ENCODE data around the gene FAM187B.
"Not testable (repeated sequence)": the region's sequence is repeated elsewhere in the genome, so short reads cannot be mapped to it uniquely, and the experiment has no call there.

FAM187B gene

GRCh38 chr19:35231956-35232645 is 3.6 kb upstream of the FAM187B start:
- DNase-seq: no peak

DNA sequence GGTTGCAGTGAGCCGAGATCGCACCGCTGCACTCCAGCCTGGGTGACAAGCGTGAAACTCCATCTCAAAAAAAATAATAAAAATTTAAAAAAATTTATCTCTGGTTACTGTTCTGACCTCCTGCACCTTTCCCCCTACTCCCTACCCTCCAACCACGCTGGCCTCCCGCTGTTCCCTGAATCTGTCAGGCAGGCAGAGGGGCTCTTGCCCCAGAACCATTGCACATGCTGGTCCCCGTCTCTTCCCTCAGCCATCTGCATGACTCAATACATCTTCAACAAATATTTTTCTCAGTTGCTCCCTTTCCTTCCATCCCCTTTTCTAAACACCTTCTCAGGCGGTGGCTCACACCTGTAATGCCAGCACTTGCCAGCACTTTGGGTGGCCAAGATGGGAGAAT is 1.1 kb upstream of the FAM187B start:
- DNase-seq: no peak

DNA sequence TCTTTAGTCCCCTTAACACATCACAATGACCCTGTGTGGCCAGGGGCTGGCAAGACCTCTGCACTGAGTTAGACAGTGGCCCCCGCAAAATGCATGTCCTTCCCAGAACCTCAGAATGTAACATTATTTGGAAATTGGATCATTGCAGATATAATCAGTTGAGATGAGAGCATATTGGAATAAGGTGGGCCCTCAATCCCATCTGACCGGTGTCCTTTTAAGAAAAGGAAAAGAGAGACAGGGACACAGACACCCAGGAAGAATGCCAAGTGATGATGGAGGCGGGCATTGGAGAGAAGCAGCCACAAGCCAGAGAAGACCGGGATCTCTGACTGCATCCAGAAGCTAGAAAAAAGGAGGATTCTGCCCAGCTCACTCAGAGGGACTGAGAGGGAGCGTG is 1.8 kb downstream of the FAM187B start:
- DNase-seq: no peak

DNA sequence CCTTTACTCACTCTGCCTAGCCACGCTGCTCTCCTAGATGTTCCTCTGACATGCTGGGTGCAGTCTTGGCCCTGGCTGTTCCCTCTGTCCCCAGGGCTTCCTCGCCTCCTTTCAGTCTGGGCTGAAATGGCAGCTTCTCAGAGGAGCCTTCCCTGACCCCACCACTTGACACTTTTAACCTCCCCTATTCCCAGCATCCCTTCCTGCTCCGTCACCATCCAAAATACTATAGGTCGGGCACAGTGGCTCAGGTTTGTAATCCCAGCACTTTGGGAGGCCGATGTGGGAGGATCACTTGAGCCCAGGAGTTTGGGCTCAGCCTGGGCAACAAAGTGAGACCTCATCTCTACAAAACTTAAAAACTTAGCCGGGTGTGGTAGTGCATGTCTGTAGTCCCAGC is 2.6 kb downstream of the FAM187B start:
- DNase-seq: no peak

GRCh38 chr19:35224681-35225571 is 3.6 kb downstream of the FAM187B start:
- no peak for DNase-seq

- DNase-seq: no peak
These were observed 4.6 kb downstream of the FAM187B start for GRCh38 chr19:35223862-35224505.

DNA sequence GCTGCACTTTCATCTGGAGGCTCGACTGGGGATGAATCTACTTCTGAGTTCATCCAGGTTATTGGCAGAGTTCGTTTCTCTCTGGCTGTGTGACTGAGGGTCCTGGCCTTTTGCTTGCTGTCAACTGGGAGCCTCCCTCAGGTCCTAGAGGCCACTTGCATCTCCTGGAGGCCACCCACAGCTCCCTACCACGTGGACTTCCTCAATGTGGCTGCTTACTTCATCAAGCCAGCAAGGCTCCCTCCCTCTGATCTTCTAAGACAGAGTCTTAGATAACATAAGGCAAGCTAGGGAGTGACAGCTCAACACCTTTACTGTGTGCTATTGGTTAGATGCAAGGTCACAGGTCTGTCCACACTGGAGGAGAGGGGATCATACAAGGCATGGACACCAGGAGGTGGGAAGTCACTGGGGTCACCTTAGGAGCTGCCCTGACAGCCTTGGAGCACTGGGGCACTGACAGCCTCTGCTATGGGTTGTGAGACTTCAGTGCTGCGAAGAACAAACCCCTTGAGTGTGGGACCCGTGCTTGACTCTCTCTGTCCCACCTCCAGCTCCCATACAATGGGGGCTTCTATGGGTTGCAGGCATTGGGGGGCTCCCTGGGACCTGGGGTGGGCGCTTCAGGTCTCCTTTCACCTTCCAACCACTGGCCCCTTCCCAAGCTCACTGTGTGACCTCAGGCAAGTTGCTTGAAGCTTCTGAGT is 5.3 kb downstream of the FAM187B start:
- DNase-seq: no peak

- no peak for DNase-seq
These were observed 6.0 kb downstream of the FAM187B start for GRCh38 chr19:35222373-35223015.

- not testable (repeated sequence) for DNase-seq
These were observed 7.5 kb downstream of the FAM187B start for GRCh38 chr19:35220973-35221590.

DNA sequence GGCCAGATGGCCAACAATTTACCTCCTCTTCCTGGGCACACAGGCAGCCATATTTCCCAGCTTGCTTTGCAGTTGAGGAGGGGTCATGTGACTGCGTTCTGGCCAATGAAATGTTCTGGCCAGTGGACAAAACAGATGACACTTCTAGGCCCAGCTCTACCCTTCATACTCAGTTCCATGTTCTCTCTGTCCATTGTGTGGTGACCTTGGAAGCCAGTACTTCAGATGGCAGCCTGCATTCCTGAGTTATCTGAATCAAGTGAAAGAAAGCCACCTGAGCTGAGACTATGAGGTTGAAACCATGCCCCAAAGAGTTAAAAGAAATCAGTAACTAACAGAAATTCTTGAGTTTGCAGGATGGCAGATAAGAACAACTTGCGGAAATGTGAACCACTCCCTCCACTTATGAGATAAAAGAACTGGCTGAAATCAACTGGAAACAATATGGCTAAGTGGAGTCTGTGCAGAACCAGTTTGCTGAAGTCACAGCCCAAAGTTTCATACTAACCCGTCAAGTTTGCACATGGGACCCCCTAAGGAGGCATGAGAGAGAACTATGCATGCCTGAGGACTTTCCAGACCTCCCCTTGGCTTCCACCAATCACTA is 8.1 kb downstream of the FAM187B start:
- DNase-seq: no peak

GRCh38 chr19:35219008-35219407 is 9.5 kb downstream of the FAM187B start:
- no peak for DNase-seq

DNA sequence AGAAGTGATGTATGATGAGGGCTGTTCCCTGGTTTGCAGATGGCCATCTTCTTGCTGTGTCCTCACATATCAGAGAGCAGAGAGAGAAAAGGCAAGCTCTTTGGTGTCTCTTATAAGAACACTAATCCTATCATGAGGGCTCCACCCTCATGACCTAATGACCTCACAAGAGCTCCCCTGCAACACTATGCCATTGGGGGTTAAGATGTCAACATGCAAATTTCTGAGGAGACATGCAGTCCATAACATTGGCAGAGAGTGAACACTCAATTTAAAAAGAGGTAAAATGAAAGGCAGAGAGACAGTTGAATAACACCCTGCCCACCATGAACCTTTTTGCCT is 10.9 kb downstream of the FAM187B start:
- DNase-seq: no peak

DNA sequence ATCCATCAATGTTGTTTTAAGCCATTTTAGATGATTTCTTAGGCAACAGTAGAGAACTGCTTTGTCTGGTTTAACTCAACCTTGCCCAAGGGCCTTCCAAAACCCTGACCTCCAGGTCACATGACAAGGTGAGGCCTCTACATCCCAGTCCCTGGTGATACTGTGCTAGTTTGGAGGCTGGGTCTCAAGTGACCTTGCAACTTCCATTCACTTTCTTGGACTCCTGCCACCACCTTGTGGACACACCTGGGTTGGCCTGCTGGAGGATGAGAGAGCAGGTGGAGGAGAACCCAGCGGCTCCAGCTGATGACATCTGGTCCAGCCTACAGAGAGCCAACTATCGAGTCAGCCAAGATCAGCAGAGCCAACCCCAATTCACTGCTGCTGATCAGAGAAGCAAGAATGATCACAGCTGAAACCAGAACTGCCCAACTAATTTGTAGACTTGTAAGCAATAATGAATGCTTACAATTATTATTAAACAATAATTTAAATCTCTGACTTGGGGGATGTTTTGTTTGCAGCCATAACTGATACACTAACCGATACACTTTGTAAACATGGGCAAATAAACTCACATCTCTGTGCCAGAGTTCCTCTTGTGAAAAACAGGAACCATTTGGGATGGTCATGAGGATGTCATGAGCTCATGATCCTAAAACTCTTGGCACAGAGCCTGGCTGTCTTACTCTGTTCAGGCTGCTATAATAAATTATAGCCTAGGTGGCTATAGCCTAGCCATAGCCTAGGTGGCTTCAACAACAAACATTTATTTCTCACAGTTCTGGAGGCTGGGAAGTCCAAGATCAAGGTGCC is 11.5 kb downstream of the FAM187B start:
- DNase-seq: peak; percentile 32 to 34

DNA sequence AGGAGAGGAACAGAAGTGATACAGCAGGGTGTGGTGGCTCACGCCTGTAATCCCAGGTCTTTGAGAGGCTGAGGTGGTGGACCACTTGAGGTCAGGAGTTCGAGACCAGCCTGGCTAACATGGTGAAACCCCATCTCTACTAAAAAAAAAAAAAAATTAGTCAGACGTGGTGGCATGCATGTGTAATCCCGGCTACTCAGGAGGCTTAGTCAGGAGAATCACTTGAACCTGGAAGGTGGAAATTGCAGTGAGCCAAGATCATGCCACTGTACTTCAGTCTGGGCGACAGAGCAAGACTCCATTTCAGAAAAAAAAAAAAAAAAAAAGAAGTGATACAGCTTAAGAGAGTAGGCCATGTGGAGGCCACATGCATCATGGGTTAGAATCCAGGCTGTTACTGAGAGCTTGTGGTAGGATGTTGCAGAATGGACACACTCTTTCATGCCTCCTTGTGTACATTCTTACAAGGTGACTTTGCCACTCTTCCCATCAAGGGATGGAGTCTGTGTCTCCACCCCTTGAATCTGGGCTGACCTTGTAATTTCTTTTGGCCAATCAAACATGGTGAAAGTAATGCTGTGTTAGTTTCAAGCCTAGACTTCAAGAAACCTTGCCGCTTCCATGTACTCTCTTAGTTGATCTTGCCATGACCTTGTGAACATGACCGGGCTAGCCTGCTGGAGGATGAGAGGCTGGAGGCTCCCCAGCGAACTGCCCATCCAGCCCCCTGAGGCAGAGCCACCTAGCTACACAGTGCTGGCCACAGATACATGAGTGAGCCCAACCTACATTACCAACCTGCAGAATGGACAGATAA is 12.3 kb downstream of the FAM187B start:
- no peak for DNase-seq

- no peak for DNase-seq
These were observed 13.6 kb downstream of the FAM187B start for GRCh38 chr19:35214766-35215422.

DNA sequence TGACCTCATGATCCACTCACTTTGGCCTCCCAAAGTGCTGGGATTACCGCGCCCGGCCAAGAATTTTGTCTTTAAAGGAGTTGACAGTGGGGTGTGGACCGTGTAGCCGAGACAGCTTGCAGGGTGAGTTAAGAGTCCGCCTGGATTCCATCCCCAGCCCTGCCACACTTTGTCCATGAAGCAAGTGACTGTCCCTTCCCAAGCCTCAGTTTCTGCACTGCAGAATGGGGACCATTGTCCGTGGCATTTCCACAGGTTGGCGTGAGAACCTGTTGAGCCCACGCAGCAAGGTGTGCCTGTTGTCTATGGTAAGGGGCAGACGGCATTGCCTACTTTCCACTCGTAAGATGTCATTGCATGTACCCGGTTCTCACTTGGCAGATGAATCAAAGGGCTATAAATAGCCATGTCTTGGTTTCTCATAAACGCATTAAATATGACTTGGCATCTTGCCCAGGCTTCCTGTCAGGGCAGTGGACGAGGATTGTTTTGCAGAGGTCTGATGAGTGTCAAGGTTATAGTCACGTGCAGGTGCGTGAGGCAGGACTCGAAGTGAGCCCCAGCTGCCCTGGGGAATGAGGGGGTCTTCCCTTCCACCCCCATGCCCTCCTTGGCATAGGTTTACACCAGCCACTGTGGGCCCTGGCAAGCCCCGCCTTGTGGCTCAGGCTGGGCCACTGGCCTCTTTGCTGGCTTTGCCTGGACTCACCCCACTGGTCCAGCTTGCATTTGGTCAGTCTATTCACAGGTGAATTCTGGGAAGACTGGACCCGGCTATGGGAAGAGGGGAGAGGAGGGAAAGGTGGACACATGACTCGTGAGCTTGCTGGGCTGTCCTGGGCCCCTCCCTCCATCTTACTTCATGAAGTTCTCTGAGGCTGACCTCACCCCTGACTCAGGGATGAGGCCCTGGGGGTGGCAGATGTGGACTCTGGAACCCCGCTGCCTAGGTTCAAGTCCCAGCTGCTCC is 14.6 kb downstream of the FAM187B start:
- DNase-seq: peak; percentile 67 to 80

GRCh38 chr19:35212241-35212640 is 16.3 kb downstream of the FAM187B start:
- DNase-seq: no peak

Measured in stimulated activated CD4-positive, alpha-beta T cell treated with anti-CD3 and anti-CD28 coated beads, Interleukin-2, amount 100 ng/mL, for 24 hours (primary cell).